Mesenchymal stem cell (in vitro differentiated cells and primary cell): ENCODE data around the gene XPO6.

Experiments
- DNase-seq: peaks from one replicate; pipeline ENCODE4 v3.0.0-alpha.2; 2013
- H2AFZ ChIP-seq: one replicate; pipeline ENCODE4 v1.6.1; 2013; ENCODE audit warnings: low read depth, mild to moderate bottlenecking, control low read depth, inconsistent platforms, low read length, moderate library complexity
- H2AK5ac ChIP-seq: 2 replicates; pipeline ENCODE4 v1.6.1; 2013; ENCODE audit warnings: low read length, moderate library complexity, mild to moderate bottlenecking, inconsistent platforms; ENCODE audit not compliant: severe bottlenecking
- H2BK120ac ChIP-seq: one replicate; pipeline ENCODE4 v1.6.1; 2013; ENCODE audit warnings: low read depth, mild to moderate bottlenecking, inconsistent platforms, low read length, moderate library complexity
- H2BK12ac ChIP-seq, 2 experiments: one replicate each; pipeline ENCODE4 v1.6.1; 2013; ENCODE audit warnings: inconsistent platforms in 2 of 2, low read length in 2 of 2, mild to moderate bottlenecking in 2 of 2, moderate library complexity in 2 of 2, control low read depth in 1 of 2
- H2BK15ac ChIP-seq: one replicate; pipeline ENCODE4 v1.6.1; 2013; ENCODE audit warnings: mild to moderate bottlenecking, low read depth, inconsistent platforms; ENCODE audit not compliant: poor library complexity, severe bottlenecking
- H2BK5ac ChIP-seq: 2 replicates; pipeline ENCODE4 v1.6.1; 2013; ENCODE audit warnings: low read depth, mild to moderate bottlenecking, low read length, control low read depth, inconsistent platforms; ENCODE audit not compliant: poor library complexity, severe bottlenecking
- H3K14ac ChIP-seq, 2 experiments: one replicate each; pipeline ENCODE4 v1.6.1; 2013; ENCODE audit warnings: inconsistent platforms in 2 of 2, low read length in 2 of 2, control low read depth in 1 of 2, mild to moderate bottlenecking in 1 of 2, moderate library complexity in 1 of 2
- H3K18ac ChIP-seq, 2 experiments: one replicate each; pipeline ENCODE4 v1.6.1; 2013; ENCODE audit warnings: inconsistent platforms in 2 of 2, low read length in 2 of 2, control low read depth in 1 of 2, low read depth in 1 of 2, mild to moderate bottlenecking in 1 of 2
- H3K23ac ChIP-seq, 2 experiments: one replicate each; pipeline ENCODE4 v1.6.1; 2013; ENCODE audit warnings: inconsistent platforms in 2 of 2, low read length in 2 of 2, mild to moderate bottlenecking in 2 of 2, moderate library complexity in 2 of 2, control low read depth in 1 of 2
- H3K27ac ChIP-seq: 2 replicates; pipeline ENCODE4 v1.5.1; 2013; ENCODE audit warnings: mild to moderate bottlenecking, moderate library complexity, low read length, control low read depth, inconsistent platforms; ENCODE audit not compliant: poor library complexity, severe bottlenecking
- H3K27me3 ChIP-seq, 2 experiments: 2 replicates each; pipeline versions ENCODE4 v1.6.1 to v1.7.0; 2013; ENCODE audit warnings: low read length in 2 of 2, mild to moderate bottlenecking in 2 of 2, moderate library complexity in 2 of 2, control low read depth in 1 of 2, inconsistent platforms in 1 of 2; ENCODE audit not compliant: control insufficient read depth in 1 of 2, insufficient read depth in 1 of 2
- H3K36me3 ChIP-seq, 2 experiments: 2 replicates each; pipeline versions ENCODE4 v1.6.1 to v1.7.0; 2013; ENCODE audit warnings: low read length in 2 of 2, control low read depth in 1 of 2, inconsistent platforms in 1 of 2, low read depth in 1 of 2, mild to moderate bottlenecking in 1 of 2; ENCODE audit not compliant: insufficient read depth in 2 of 2, control insufficient read depth in 1 of 2
- H3K4ac ChIP-seq, 2 experiments: one replicate each; pipeline ENCODE4 v1.6.1; 2013; ENCODE audit warnings: inconsistent platforms in 2 of 2, low read length in 2 of 2, mild to moderate bottlenecking in 2 of 2, moderate library complexity in 2 of 2, control low read depth in 1 of 2, low read depth in 1 of 2
- H3K4me1 ChIP-seq: 2 replicates; pipeline ENCODE4 v1.6.1; 2013; ENCODE audit warnings: low read depth, low read length, control low read depth; ENCODE audit not compliant: control insufficient read depth, insufficient read depth
- H3K4me2 ChIP-seq: 2 replicates; pipeline ENCODE4 v1.6.1; 2013; ENCODE audit warnings: low read length, mild to moderate bottlenecking, inconsistent platforms; ENCODE audit not compliant: poor library complexity, severe bottlenecking
- H3K4me3 ChIP-seq, 2 experiments: 2 replicates each; pipeline versions ENCODE4 v1.5.1 to v1.7.0; 2013; ENCODE audit warnings: low read length in 2 of 2, mild to moderate bottlenecking in 2 of 2, control low read depth in 1 of 2, low read depth in 1 of 2; ENCODE audit not compliant: insufficient read depth in 1 of 2
- H3K79me1 ChIP-seq: replicated peaks from 2 replicates; pipeline ENCODE4 v1.6.1; 2013; ENCODE audit warnings: mild to moderate bottlenecking, control low read depth, low read length, inconsistent platforms; ENCODE audit not compliant: poor library complexity, severe bottlenecking
- H3K9ac ChIP-seq: 2 replicates; pipeline ENCODE4 v1.7.0; 2013; ENCODE audit warnings: mild to moderate bottlenecking, low read length, moderate library complexity
- H3K9me3 ChIP-seq: 2 replicates; pipeline ENCODE4 v1.7.0; 2013; ENCODE audit warnings: mild to moderate bottlenecking, low read length; ENCODE audit not compliant: control insufficient read depth
- H4K8ac ChIP-seq: one replicate; pipeline ENCODE4 v1.6.1; 2013; ENCODE audit warnings: inconsistent platforms, mild to moderate bottlenecking, low read length, moderate library complexity
- H4K91ac ChIP-seq: one replicate; pipeline ENCODE4 v1.6.1; 2013; ENCODE audit warnings: mild to moderate bottlenecking, low read length, inconsistent platforms
- WGBS: methylation state at CpG from one replicate; pipeline ENCODE4 v1.1.7; 2013; ENCODE audit warnings: mixed read lengths; 5-methylcytosine and 5-hydroxymethylcytosine counted together

Gene XPO6

DNA sequence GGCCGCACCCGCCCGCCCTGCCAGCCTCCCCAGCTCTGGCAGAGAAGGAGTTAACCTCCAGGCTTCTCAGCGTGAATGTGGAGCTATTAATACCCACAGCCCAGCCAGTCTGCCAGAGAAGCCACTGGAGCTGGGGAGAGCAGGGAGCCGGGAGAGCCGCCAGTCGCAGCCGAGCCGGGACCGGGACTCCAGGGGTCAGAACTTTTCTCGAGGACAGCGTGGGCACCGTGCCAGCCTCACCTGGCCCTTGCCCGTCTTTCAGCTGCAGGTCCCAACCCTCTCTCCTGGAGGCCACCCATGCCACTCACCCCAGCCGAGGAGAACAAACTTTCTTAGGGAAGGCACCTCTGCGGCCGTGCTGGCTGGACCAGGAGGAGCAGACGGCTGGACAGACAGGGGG, 46.8 kb upstream of the XPO6 start:
- no peak overlapping the region for H3K9ac ChIP-seq
- no peak overlapping the region for H2BK120ac ChIP-seq
- no peak overlapping the region for H3K14ac ChIP-seq
- no peak overlapping the region for H2AFZ ChIP-seq
- H3K4me3 ChIP-seq = peak overlapping the region; percentile 13 to 18
- H3K27me3 ChIP-seq = peaks cover 66 to 83% of the 10 kb centered on the region in 2 experiments
- no peaks in the 10 kb centered on the region for H3K79me1 ChIP-seq
- no peaks in the 10 kb centered on the region for H3K9me3 ChIP-seq
- H3K23ac ChIP-seq = no peak overlapping the region
- H2BK5ac ChIP-seq = no peak overlapping the region
- no peak overlapping the region for H2AK5ac ChIP-seq
- H3K4ac ChIP-seq = no peak overlapping the region
- H2BK15ac ChIP-seq = peak overlapping the region; percentile 49
- H3K4me2 ChIP-seq = peak overlapping the region; percentile 72
- no peak overlapping the region for H3K18ac ChIP-seq
- no peak overlapping the region for H4K91ac ChIP-seq
- no peak overlapping the region for H3K27ac ChIP-seq
- no peak overlapping the region for H2BK12ac ChIP-seq
- H3K4me1 ChIP-seq = peaks cover 11% of the 10 kb centered on the region
- no peaks in the 10 kb centered on the region for H3K36me3 ChIP-seq
- H4K8ac ChIP-seq = no peak overlapping the region
- no peak for DNase-seq
- WGBS = 50% methylated on average over 15 of the region's 18 CpGs

DNA sequence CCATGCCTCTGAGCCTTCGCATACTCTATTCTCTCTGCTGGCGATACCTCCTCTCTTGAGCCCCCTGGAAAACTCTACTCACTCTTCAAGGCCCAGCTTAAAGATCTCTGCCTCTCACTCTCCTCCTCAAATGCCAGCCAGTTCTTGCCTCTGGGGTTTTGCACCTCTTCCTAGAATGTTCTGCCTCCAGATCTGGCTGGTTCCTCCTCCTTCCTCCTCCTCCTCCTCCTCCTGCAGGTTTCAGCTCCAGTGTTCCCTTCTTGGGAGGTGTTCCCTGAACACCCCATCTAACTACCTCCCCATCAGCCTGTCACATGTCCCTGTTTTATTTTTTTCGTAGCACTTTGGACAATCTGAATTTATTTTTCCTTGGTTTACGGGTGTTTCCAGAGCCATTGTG, 45.5 kb upstream of the XPO6 start:
- Histone ChIP-seq H3K27ac (no peak overlapping the region), H2BK120ac (no peak overlapping the region), H3K36me3 (no peaks in the 10 kb centered on the region), H3K79me1 (no peaks in the 10 kb centered on the region), H3K4ac (no peak overlapping the region), H3K4me3 (no peak overlapping the region), H3K14ac (no peak overlapping the region), H3K23ac (no peak overlapping the region), H3K9me3 (peaks cover 11% of the 10 kb centered on the region), H4K8ac (no peak overlapping the region), H4K91ac (no peak overlapping the region), H2AFZ (no peak overlapping the region), H2AK5ac (no peak overlapping the region), H3K18ac (no peak overlapping the region), H3K27me3 (peaks cover 53 to 70% of the 10 kb centered on the region in 2 experiments), H3K9ac (no peak overlapping the region), H3K4me1 (peaks cover 11% of the 10 kb centered on the region), H2BK12ac (no peak overlapping the region), H2BK15ac (no peak overlapping the region), H2BK5ac (no peak overlapping the region), H3K4me2 (no peak overlapping the region)
- WGBS = 70% methylated on average over 4 of the region's 4 CpGs
- no peak for DNase-seq

DNA sequence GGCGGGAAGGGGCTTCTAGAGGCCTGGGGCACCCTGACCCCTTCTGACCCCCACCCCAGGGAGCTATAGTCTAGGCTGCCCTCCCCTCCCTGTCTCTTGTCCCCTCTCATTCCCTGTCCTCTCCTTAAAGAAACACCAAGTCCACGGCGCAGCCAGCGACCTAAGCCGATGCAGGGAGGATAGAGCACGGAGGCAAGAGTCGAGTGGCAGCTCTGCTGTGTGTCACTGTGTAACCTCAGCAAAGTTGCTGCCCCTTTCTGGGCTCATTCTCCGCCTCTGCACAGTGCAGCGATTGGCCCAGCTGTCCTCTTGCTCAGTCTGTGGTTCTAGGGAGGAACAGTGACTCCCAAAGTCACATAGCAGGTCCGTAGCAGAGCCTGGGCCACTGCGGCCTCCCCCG, 44.1 kb upstream of the XPO6 start:
- Histone ChIP-seq H2BK120ac (no peak overlapping the region), H3K9me3 (peaks cover 12% of the 10 kb centered on the region), H3K27me3 (peaks cover 39 to 62% of the 10 kb centered on the region in 2 experiments), H3K36me3 (no peaks in the 10 kb centered on the region), H3K23ac (no peak overlapping the region), H2BK15ac (no peak overlapping the region), H4K8ac (no peak overlapping the region), H2BK12ac (no peak overlapping the region), H3K4ac (no peak overlapping the region), H4K91ac (no peak overlapping the region), H3K9ac (no peak overlapping the region), H3K79me1 (no peaks in the 10 kb centered on the region), H2AFZ (no peak overlapping the region), H3K18ac (no peak overlapping the region), H2AK5ac (no peak overlapping the region), H3K27ac (no peak overlapping the region), H3K4me3 (no peak overlapping the region), H3K14ac (no peak overlapping the region), H2BK5ac (no peak overlapping the region), H3K4me1 (peaks cover 11% of the 10 kb centered on the region), H3K4me2 (no peak overlapping the region)
- no peak for DNase-seq
- 87% methylated on average over 12 of the region's 12 CpGs for WGBS

DNA sequence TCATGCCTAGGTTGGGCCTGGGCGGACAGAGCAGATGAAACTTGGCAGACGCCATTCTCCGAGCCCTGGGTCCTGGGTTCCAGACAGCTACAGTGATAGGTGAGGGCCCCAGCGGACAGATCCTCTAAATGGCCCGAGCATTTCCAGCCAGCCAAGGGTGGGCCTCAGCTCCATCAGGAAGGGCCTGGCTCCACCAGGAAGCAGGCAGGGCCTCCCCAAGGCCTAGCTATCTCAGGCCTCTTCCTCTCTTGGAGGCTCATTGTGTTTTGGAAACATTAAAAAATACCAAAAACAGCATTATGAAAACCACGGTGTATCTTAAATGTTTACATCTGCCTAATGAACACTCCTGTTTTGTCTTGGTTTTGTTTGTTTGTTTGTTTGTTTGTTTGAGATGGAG, 42.4 kb upstream of the XPO6 start:
- no peak overlapping the region for H4K91ac ChIP-seq
- no peak overlapping the region for H3K27ac ChIP-seq
- H3K79me1 ChIP-seq = no peaks in the 10 kb centered on the region
- no peak for DNase-seq
- H2BK5ac ChIP-seq = no peak overlapping the region
- no peak overlapping the region for H2AK5ac ChIP-seq
- no peaks in the 10 kb centered on the region for H3K36me3 ChIP-seq
- H3K23ac ChIP-seq = no peak overlapping the region
- no peak overlapping the region for H3K18ac ChIP-seq
- peaks cover 12% of the 10 kb centered on the region for H3K9me3 ChIP-seq
- H3K27me3 ChIP-seq = peaks cover 22 to 46% of the 10 kb centered on the region in 2 experiments
- peaks cover 9% of the 10 kb centered on the region for H3K4me1 ChIP-seq
- WGBS = 87% methylated on average over 5 of the region's 6 CpGs
- H2BK15ac ChIP-seq = no peak overlapping the region
- no peak overlapping the region for H3K4me2 ChIP-seq
- H3K14ac ChIP-seq = no peak overlapping the region
- no peak overlapping the region for H3K9ac ChIP-seq
- no peak overlapping the region for H3K4me3 ChIP-seq
- H2BK12ac ChIP-seq = no peak overlapping the region
- H3K4ac ChIP-seq = no peak overlapping the region
- no peak overlapping the region for H4K8ac ChIP-seq
- H2AFZ ChIP-seq = no peak overlapping the region
- no peak overlapping the region for H2BK120ac ChIP-seq
